GM23248 (cell line): Measurements from ENCODE around the gene NOL4L.

ENCODE experiments used
- EZH2 ChIP-seq: fragments of 200-600 bp; sonication (generic); IDR thresholded peaks from 2 replicates; pipeline ENCODE4 v1.6.1; 2018; ENCODE audit warnings: antibody characterized with exemption, mild to moderate bottlenecking; ENCODE audit not compliant: insufficient read depth, poor library complexity, severe bottlenecking
- EZH2phosphoT487 ChIP-seq: fragments of 200-600 bp; sonication (generic); IDR thresholded peaks from 2 replicates; pipeline ENCODE4 v1.6.1; 2018; ENCODE audit warnings: antibody characterized with exemption, moderate library complexity, mild to moderate bottlenecking, low read depth; ENCODE audit not compliant: insufficient read depth

DNA sequence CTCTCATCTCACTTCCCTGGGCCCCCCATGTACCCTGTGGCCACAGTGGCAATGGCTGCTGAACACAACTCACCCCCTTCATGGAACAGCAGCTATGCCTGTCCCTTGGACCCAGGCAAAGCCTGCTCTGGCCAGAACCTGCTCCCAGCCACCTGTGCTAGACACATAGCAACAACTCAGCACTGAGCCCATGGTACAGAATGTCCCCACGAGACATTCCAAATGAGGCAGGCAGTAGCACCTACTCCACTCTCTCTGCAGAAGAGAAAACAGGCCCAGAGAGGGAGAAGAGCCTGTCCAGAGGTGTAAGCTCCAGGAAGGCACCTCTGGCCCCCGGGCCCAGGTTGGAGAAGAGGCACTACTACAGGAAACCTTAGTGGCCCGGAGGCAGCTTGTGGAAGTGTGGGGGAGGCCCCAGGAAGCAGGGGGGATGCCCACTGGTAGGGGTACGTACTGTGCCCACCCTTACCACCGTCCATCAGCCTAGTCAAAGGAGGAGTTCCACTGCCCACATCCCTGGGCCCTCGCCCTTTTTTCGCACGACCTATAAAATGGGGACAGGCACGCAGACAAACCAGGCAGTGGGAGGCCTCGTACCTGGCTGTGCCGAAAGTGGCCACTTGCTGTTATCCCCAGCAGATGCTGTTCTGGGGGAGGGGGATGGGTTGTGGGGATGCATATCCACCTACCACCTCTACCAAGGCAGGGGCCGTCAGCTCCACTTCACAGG, 129.8 kb downstream of the NOL4L start:
- TF ChIP-seq EZH2phosphoT487 (no peak), EZH2 (no peak)
